GM20431 (cell line): Measurements from ENCODE around the gene POLR1H.

Source experiments
- in situ Hi-C: fragments of 300-500 bp; cut with MseI, MboI; formaldehyde crosslinking; loops from one replicate; pipeline ENCODE4 v1.15.0; 2020; ENCODE audit warnings: low sequenced_read_pairs; ENCODE audit not compliant: unreplicated experiment

Gene POLR1H

GRCh38 chr6:30113841-30114240 is 52.8 kb downstream of the POLR1H start:
- in situ Hi-C loops, result no loop called here
